ENCODE data around the gene SWAP70.

SWAP70 gene

GRCh38 chr11:9711454-9712307 lies 47.8 kb downstream of the SWAP70 start:
- TF ChIP-seq CTCF (IDR thresholded peaks at IDR 0.05; ENCODE audit: low read depth, low read length, missing control alignments) = no peak
- H3K4me3 ChIP-seq (ENCODE audit: low read depth, low read length) = no peak overlapping the region
- DNase-seq (ENCODE audit: low read depth) = no peak

- no peak overlapping the region for H3K4me3 ChIP-seq (ENCODE audit: low read depth, low read length)
- DNase-seq (ENCODE audit: low read depth) = no peak
These were observed 50.5 kb downstream of the SWAP70 start for GRCh38 chr11:9714272-9714940.

GRCh38 chr11:9716275-9717039 lies 52.6 kb downstream of the SWAP70 start:
- TF ChIP-seq CTCF (IDR thresholded peaks at IDR 0.05; ENCODE audit: low read depth, low read length, missing control alignments) = no peak
- no peak overlapping the region for H3K4me3 ChIP-seq (ENCODE audit: low read depth, low read length)
- DNase-seq (ENCODE audit: low read depth) = peak; percentile 89

More at GRCh38 chr11:9714272-9714940, 50.5 kb downstream of the SWAP70 start:
- no peak for TF ChIP-seq CTCF (IDR thresholded peaks at IDR 0.05; ENCODE audit: low read depth, low read length, missing control alignments)

GRCh38 chr11:9717040-9717357 lies 53.1 kb downstream of the SWAP70 start:
- no peak for TF ChIP-seq CTCF (IDR thresholded peaks at IDR 0.05; ENCODE audit: low read depth, low read length, missing control alignments)
- H3K4me3 ChIP-seq (ENCODE audit: low read depth, low read length) = no peak overlapping the region
- no peak for DNase-seq (ENCODE audit: low read depth)

GRCh38 chr11:9717719-9718118 lies 53.8 kb downstream of the SWAP70 start:
- no peak for TF ChIP-seq CTCF (IDR thresholded peaks at IDR 0.05; ENCODE audit: low read depth, low read length, missing control alignments)
- no peak for DNase-seq (ENCODE audit: low read depth)
- H3K4me3 ChIP-seq (ENCODE audit: low read depth, low read length) = no peak overlapping the region

GRCh38 chr11:9718147-9718546 lies 54.3 kb downstream of the SWAP70 start:
- no peak overlapping the region for H3K4me3 ChIP-seq (ENCODE audit: low read depth, low read length)
- TF ChIP-seq CTCF (IDR thresholded peaks at IDR 0.05; ENCODE audit: low read depth, low read length, missing control alignments) = no peak
- DNase-seq (ENCODE audit: low read depth) = no peak

Data from GM12864 (cell line).